Endometrial microvascular endothelial cells (primary cell): Measurements from ENCODE around the gene PCK1. TPM values are rescaled to one million over a fixed set of nuclear protein-coding genes. Genes with fewer than 3 reads are reported as not detected.

Source experiments
- in situ Hi-C: cut with HindIII; loops from 2 replicates; pipeline ENCODE4 v1.10.0; 2017; ENCODE audit warnings: low sequenced_read_pairs, low pct_unique_long_range_greater_than_20kb; ENCODE audit errors: inconsistent ontology term
- total RNA-seq: library from RNA; depleted of rRNA; stranded (reverse); fragments of >200 nt; gene quantifications from one replicate; pipeline ENCODE4 v1.2.3, GENCODE V29; 2015; ENCODE audit errors: inconsistent ontology term

The PCK1 gene
- total RNA-seq, 1 donor from 2014 or later, result not detected

DNA sequence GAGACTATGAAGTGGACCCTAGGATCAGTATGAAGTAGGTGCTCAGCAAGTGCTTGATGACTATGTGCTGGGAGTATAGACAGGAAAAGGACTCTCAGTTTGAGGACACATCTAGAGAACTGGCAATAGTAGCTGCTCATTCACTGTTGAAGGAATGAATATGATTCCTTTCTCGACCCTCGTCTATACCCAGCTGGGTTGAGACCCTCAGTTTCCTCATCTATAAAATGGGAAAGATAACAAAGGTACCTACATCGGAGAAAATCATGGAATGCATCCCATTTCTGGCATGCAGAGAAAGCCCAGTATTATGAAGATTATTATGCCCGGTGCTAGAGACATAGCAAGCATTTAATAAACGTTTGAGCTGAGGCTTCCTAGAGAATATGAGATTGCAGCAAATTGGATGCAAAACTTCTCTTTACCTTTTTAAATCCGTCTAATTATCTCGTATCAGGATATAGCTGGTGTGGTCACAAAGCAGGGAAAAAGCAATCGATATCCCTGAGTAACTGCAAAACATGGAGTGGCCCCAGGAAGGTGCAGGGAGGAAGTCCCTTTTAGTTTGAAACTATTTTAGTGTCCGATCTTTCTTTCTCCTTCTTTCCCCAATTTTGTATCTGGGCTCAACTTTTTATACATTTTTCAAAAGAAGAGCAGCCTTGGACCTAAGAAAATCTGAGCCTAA, 2.8 kb upstream of the PCK1 start:
- in situ Hi-C loops, result no loop called here

DNA sequence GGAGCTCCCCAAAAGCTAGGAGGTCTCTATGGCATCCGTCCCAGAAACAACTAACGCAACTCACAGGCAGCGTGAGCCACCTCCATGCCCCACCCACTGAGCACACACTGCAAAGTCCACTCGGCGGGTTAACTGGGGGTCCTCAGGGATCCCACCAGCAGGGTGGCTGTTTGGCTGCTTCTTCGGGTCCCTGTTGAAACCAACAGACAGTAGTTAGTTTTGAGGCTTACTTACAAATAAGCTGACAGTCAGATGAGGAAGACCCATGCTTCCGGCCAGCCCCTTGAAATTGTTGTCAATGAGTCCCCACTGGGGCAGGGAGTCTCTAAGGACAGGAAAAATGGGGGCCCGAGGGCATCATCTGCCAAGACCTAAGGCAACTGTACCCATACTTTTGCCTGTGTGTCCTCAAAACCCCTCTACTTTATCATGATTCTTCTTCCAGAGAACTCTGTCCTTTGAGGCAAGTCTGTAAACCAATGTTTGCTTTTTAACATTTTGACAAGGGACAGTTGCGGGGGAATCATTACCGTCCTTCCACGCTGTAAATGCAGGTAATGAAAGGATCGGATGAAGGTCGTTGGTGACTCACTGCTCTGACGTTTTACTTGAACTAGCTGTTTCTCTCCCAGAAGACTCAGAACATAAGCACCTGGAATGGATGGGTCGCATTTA, 2.2 kb upstream of the PCK1 start:
- in situ Hi-C loops, result no loop called here

DNA sequence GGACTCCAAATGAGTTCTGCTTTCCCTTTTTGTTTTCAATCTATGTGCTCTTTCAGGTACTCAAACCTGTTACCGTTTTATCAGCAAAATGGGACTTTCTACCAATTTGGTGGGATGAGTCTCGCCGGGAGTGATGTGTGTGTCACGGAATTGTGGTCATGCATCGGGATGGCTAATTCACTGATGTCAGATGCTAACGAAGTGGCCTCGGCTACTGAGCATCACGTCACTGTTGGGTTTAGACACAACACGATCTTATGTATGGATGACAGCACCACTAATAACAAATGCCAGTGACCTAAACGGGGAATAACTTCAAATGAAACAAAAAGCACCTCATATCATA, 1.6 kb upstream of the PCK1 start:
- in situ Hi-C loops, result no loop called here

DNA sequence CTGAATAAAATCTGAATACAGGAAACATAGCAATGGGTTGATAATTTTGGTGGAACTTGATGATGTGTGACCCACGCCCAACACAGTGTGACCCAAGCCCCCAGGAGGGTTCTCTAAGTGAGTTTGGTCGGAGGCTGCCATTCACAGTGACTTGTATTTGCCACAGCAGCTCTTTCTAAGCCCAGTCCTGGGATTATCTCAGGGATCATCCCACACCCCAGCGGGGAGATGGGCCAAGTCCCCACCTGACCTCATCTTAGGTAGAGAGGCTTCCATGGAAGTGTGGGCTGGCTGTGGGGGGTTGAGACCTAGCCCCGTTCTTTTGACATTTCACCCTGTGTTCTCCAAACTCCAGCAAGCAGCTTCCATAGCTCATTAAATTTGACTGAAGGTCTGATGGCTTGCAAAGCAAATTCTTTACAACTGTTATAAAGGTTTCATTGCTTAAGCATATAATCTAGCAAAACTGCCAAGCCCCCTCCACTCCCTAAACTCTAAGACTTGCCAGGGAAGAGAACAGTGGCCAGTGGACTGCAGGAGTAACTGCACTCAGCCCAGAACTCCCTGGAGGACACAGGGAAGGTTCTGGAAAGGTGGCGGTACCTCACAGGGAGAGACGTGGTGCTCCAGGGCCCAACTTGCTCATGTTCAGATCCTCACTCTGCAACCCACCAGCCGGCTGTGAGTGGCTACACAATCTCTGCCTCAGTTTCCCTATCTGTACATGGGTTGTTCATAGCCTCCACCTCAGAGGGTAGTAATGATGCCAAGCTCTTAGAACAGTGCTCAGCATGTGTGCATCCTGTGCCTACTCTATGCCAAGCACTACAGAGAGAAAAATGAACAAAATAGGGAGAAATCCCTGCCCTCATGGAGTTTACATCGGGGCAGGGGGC, 1.0 kb upstream of the PCK1 start:
- in situ Hi-C loops, result no loop called here

DNA sequence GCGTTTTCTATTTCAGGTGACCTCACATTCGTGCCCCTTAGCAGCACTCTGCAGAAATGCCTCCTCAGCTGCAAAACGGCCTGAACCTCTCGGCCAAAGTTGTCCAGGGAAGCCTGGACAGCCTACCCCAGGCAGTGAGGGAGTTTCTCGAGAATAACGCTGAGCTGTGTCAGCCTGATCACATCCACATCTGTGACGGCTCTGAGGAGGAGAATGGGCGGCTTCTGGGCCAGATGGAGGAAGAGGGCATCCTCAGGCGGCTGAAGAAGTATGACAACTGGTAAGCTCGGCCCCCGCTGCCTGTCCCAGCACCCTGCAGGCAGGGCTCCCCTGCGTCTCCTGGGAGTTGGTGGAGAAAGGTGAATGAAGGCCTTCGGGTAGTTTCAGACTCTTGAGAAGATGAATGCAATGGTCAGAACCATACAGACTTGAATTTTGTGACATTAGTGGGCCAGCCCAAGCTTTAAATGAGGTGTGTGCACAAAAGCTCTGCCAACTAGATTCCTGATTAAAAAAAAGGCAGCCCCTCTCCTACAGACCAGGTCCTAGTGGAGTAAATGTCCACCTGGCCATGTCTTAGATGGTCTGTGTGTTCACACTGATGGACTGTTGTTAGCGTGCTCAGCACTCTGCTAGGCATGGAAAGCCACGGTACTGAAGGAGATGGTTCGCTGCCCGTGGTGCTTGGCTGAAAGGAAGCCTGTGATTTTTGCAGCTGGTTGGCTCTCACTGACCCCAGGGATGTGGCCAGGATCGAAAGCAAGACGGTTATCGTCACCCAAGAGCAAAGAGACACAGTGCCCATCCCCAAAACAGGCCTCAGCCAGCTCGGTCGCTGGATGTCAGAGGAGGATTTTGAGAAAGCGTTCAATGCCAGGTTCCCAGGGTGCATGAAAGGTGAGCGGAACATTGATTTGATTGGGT, 708 bp downstream of the PCK1 start:
- in situ Hi-C loops, result no loop called here

DNA sequence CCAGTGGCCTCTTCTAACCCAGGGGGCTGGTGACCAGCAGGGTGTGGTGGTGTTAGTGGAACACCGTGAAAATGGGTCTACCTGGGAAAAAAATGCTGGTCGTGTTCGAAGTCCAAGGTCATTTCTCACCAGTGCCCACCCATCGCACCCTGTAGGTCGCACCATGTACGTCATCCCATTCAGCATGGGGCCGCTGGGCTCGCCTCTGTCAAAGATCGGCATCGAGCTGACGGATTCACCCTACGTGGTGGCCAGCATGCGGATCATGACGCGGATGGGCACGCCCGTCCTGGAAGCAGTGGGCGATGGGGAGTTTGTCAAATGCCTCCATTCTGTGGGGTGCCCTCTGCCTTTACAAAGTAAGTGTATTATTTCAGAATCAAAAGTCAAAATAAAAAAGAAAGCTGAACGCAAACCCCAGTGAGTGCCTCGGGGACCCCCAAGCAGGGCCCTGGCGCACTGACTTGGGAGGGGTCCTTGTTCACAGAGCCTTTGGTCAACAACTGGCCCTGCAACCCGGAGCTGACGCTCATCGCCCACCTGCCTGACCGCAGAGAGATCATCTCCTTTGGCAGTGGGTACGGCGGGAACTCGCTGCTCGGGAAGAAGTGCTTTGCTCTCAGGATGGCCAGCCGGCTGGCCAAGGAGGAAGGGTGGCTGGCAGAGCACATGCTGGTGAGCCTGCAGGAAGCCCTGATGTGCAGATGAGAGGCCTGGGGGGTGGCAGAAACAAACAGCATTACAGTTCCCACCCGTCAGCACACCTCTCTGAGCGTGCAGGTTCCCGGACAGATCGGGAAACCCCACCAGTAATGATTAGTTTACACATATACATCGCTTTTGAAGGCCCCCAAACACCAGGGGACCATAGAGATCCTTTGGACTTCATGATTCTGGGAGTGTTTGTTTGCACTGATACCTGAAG, 1.9 kb downstream of the PCK1 start:
- in situ Hi-C loops, result no loop called here

DNA sequence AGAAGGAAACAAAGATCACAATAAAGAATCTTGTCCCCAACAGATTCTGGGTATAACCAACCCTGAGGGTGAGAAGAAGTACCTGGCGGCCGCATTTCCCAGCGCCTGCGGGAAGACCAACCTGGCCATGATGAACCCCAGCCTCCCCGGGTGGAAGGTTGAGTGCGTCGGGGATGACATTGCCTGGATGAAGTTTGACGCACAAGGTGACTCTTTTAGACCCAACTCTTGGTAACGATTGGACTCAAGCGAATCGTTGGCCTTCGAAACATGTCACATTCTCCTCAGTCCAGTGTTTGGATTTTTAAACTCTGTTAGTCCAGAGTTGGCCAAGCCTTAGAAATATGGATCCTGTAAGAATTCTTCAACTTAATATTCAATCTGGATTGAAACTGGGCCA, 2.6 kb downstream of the PCK1 start:
- in situ Hi-C loops, result no loop called here

DNA sequence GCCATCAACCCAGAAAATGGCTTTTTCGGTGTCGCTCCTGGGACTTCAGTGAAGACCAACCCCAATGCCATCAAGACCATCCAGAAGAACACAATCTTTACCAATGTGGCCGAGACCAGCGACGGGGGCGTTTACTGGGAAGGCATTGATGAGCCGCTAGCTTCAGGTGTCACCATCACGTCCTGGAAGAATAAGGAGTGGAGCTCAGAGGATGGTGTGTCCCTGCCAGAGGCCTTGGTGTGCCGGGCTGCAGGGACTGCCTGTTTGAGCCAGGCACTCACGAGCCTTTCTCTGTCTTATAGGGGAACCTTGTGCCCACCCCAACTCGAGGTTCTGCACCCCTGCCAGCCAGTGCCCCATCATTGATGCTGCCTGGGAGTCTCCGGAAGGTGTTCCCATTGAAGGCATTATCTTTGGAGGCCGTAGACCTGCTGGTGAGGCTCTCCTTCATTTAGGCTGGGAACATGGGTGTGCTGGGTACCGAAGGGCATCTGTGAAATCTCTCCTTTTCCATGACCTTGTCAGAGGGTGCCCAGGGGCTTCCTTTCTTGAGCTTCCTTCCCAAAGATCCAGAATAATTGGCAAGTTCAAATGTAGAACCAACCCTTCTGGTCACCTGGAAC, 3.4 kb downstream of the PCK1 start:
- in situ Hi-C loops, result no loop called here

DNA sequence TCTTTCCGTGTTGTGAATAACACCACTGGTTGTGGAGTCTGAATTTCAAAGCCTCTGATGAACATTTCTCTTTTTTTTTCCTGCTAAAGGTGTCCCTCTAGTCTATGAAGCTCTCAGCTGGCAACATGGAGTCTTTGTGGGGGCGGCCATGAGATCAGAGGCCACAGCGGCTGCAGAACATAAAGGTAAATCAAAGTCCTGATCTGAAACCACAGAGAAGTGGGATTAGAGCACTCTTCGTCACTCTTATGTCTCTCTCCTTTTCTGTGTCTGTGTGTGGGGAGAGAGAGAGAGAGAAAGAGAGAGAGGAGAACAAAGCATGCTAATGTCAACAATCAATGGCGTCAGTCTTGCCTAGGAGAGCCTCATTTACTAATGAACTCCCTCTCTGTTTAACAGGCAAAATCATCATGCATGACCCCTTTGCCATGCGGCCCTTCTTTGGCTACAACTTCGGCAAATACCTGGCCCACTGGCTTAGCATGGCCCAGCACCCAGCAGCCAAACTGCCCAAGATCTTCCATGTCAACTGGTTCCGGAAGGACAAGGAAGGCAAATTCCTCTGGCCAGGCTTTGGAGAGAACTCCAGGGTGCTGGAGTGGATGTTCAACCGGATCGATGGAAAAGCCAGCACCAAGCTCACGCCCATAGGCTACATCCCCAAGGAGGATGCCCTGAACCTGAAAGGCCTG, 4.2 kb downstream of the PCK1 start:
- in situ Hi-C loops, result no loop called here

DNA sequence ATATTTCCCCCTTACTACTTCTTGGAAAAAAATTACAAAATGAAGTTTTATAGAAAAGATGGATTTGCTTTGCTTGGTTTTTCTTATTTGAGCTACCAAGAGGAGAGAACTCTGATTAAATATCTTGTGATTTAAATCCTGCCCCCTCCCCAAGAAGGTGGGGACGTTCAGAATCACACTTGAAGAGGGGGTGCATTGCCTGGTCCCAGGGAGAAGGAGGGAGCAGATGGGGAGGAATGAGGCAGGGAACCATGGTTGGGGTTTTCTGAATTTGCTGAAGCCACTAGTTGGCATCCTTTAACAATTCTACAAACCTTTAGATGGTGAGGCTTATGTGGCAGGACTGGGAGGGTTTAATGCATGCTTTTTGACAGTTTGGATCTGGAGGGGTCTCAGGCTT, 5.5 kb downstream of the PCK1 start:
- in situ Hi-C loops, result no loop called here

DNA sequence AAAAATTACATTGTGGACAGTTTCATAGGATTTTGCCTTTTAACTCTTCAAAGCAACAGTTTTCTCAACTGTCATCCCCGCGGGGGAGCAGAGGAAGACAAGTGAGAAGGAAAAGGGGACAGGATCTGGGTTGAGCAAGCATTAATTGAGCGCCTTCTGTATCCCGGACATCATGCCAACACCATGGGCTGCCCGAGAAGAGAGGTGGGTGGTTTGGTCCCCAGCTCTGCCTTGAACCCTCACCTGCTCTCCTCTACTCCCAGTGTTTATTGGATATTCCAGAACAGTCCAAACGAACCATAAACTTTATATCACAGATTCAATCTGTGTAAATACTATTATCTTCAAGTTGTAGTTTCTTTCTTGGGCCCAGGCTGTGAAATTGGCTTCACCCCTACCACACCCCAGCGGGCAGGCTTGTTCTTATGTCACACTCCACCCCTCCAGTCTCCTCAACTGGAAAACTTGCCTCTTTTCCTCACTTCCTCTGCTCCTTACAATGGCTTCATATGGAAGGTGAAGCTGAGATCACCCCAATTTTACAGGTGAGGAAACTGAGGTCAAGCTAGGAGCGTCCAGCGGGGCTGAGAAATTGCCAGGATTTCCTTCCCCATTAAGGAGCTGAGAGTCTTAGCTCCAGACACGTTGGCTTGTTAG, 6.0 kb downstream of the PCK1 start:
- in situ Hi-C loops, result no loop called here

DNA sequence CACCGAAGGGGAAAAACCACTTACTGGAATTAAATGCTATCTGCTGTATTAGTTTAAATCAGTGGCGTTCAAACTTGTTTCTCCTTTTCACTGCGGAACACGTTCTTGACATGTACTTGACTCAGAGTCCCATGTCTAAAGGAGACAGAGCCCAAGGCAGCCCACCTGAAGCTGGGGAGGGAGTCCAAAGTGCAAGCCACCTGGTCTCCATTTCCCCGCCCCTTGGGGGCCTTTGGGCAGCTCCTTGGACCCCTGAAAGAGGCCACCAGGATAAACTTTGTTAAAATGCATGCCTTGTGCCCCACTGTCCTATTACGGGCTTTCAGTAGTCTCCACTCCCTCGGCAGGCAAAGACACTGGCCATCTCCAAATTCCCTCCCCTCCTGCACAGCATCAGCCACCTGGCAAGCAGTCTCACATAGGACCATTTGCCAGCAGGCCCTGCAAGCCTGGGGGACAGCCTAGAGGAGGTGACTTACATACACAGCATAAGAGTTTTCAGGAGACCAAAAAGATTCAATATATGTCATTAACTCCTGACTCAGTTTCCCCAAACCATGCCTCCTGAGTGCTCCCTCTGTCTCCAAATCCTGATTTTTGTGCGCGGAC, 6.7 kb downstream of the PCK1 start:
- in situ Hi-C loops, result no loop called here

DNA sequence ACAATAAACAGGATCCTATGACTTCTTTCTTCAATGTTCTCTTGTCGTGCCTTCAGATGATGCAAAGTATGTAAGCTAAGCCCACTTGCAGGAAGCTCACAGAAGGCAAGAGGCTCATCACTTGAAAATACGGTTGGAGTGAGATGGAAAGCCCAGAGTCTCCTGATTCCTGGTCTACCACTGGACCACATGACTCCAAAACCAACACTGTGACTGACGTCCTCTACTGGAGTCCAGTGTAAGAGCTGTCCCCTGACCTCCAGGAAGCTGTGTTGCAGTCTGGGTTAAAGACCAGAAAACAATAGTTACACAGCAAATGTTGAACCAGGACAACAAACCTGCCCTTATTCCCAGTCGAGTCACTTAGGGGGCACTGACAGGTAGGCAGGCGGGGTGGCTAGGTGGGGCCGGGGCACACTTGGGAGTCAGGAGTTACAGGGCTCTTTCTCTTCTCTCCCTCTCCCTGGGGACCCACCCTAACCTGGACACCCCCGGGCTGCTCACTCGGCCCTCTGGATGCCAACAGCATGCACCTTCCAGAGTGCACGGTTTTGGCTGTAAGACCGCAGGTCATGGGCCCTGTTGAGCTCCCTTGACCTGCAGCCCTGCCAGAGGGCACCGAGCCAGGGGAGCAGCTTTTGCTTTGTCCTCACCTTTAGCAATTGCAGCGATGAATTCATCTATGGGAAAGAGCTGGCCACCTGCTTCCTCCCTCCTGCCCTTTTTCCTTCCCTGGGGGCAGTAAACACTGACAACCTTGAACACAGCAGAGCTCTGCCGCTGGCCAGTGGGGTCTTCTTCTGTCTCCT, 7.4 kb downstream of the PCK1 start:
- in situ Hi-C loops, result no loop called here

DNA sequence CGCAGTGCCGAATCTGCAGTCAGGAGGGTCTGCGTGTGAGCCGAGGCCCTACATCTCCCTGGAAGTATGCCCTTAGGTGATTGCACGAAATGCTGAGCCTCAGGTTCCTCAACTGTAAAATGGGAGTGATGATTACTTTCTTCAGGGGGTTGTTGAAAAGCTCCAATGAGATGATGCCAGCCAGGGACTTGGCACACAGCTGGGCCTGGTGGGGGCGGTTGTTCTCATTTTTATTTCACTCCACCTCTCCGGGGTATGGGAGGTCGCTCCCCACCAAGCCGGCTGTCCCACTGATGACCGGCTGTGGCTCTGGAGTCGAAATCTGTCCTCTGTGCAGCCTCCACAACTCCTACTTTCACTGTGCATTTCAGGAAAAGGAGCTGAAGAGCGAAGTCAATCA, 8.1 kb downstream of the PCK1 start:
- in situ Hi-C loops, result no loop called here

DNA sequence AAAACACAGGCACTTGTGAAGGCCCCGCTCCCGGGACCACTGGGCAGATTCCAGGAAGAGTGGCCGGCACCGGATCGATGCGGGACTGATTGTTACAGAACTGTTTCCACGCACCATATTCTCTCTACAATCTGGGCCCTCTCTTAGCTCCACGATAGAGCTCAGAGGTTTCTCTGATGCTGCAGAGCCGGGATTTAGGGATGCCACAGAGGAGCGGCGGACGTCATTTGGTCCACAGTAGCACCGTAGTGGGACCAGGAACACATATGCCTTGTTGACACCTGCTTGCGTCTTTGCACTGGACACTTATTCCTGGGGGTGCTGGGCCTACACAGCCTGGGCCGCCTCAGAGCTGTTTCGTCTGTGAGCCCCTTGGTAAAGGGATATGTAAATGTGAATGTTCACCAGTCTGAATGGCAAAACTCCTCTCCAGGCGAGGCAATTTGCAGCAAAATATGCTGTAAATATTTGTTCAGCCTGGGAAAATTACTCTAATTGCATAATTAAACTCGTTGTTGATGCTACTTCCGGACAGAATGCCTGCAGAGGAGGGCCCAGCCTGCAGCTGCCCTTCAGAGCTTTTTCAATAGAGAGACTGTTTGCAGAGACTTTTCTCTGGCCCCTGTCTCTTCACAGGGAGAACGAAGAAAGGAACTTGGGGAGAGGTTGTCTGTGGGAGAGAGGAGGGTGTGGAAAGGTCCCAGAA, 9.4 kb downstream of the PCK1 start:
- in situ Hi-C loops, result no loop called here
